Neuronal stem cell (in vitro differentiated cells): ENCODE data around the gene SERPINA6.
A peak's percentile ranks its signal among the peaks of the same experiment; 100 is the strongest.

Experiments
- DNase-seq: peaks from one replicate; pipeline ENCODE4 v3.0.0-alpha.2; 2013; ENCODE audit warnings: low spot score
- H2AFZ ChIP-seq: one replicate; pipeline ENCODE4 v1.6.1; 2013; ENCODE audit warnings: mild to moderate bottlenecking, low read length, inconsistent platforms
- H2AK5ac ChIP-seq: 2 replicates; pipeline ENCODE4 v1.6.1; 2013; ENCODE audit warnings: low read depth, mild to moderate bottlenecking, inconsistent platforms, low read length, moderate library complexity, mixed read lengths
- H2BK120ac ChIP-seq: 2 replicates; pipeline ENCODE4 v1.6.1; 2013; ENCODE audit warnings: low read depth, mild to moderate bottlenecking, inconsistent platforms, low read length, moderate library complexity, mixed read lengths
- H2BK12ac ChIP-seq: one replicate; pipeline ENCODE4 v1.6.1; 2013; ENCODE audit warnings: low read length, inconsistent platforms
- H2BK15ac ChIP-seq: 2 replicates; pipeline ENCODE4 v1.6.1; 2013; ENCODE audit warnings: mild to moderate bottlenecking, low read length, inconsistent platforms, mixed read lengths
- H2BK5ac ChIP-seq: one replicate; pipeline ENCODE4 v1.6.1; 2013; ENCODE audit warnings: inconsistent platforms, mild to moderate bottlenecking, low read length, moderate library complexity
- H3K14ac ChIP-seq: one replicate; pipeline ENCODE4 v1.6.1; 2013; ENCODE audit warnings: low read length, inconsistent platforms
- H3K18ac ChIP-seq: 2 replicates; pipeline ENCODE4 v1.6.1; 2013; ENCODE audit warnings: low read length, inconsistent platforms
- H3K23ac ChIP-seq: 2 replicates; pipeline ENCODE4 v1.6.1; 2013; ENCODE audit warnings: low read depth, mild to moderate bottlenecking, mixed read lengths, low read length, inconsistent platforms; ENCODE audit not compliant: poor library complexity
- H3K27ac ChIP-seq: replicated peaks from 3 replicates; pipeline ENCODE4 v1.5.1; 2013; ENCODE audit warnings: low read length, inconsistent platforms
- H3K27me3 ChIP-seq, 3 experiments: 2 replicates each; pipeline ENCODE4 v1.6.1; 2013; ENCODE audit warnings: low read length in 3 of 3, mild to moderate bottlenecking in 2 of 3, inconsistent platforms in 1 of 3, low read depth in 1 of 3, mixed read lengths in 1 of 3, moderate library complexity in 1 of 3; ENCODE audit not compliant: control insufficient read depth in 3 of 3, insufficient read depth in 3 of 3
- H3K36me3 ChIP-seq, 2 donors: replicated peaks in 1 of 2; 2 replicates each; pipeline ENCODE4 v1.6.1; 2013; ENCODE audit warnings: low read length in 2 of 2; ENCODE audit not compliant: control insufficient read depth in 2 of 2, insufficient read depth in 2 of 2
- H3K4ac ChIP-seq: 2 replicates; pipeline ENCODE4 v1.6.1; 2013; ENCODE audit warnings: inconsistent platforms, mild to moderate bottlenecking, low read length, moderate library complexity
- H3K4me1 ChIP-seq, 2 donors: 1 replicate in 1 of 2; 2 replicates in 1 of 2; pipeline ENCODE4 v1.6.1; 2013; ENCODE audit warnings: low read length in 2 of 2, low read depth in 1 of 2; ENCODE audit not compliant: control insufficient read depth in 2 of 2, insufficient read depth in 1 of 2
- H3K4me2 ChIP-seq: one replicate; pipeline ENCODE4 v1.6.1; 2013; ENCODE audit warnings: mild to moderate bottlenecking, low read length, inconsistent platforms; ENCODE audit not compliant: insufficient read depth, poor library complexity, severe bottlenecking
- H3K4me3 ChIP-seq, 2 donors: 2 replicates each; pipeline ENCODE4 v1.5.1; 2013; ENCODE audit warnings: low read length in 2 of 2, mild to moderate bottlenecking in 2 of 2, inconsistent platforms in 1 of 2, moderate library complexity in 1 of 2
- H3K79me1 ChIP-seq: one replicate; pipeline ENCODE4 v1.6.1; 2013; ENCODE audit warnings: low read depth, mild to moderate bottlenecking, inconsistent platforms, low read length, moderate library complexity
- H3K9ac ChIP-seq: one replicate; pipeline ENCODE4 v1.6.1; 2013; ENCODE audit warnings: mild to moderate bottlenecking, low read depth, low read length, inconsistent platforms; ENCODE audit not compliant: poor library complexity
- H3K9me3 ChIP-seq, 2 donors: replicated peaks in 1 of 2; 2 replicates each; pipeline versions ENCODE3 to v1.6.1; 2013; ENCODE audit warnings: low read length in 2 of 2, mild to moderate bottlenecking in 2 of 2, inconsistent platforms in 1 of 2, low read depth in 1 of 2, mixed read lengths in 1 of 2, moderate library complexity in 1 of 2; ENCODE audit not compliant: control insufficient read depth in 2 of 2, insufficient read depth in 1 of 2
- H4K8ac ChIP-seq: one replicate; pipeline ENCODE4 v1.6.1; 2013; ENCODE audit warnings: low read depth, mild to moderate bottlenecking, inconsistent platforms, low read length, moderate library complexity
- H4K91ac ChIP-seq: one replicate; pipeline ENCODE4 v1.6.1; 2013; ENCODE audit warnings: low read length, low read depth, mild to moderate bottlenecking, inconsistent platforms; ENCODE audit not compliant: poor library complexity
- WGBS, 2 donors: extraction: QIAGEN DNeasy Blood & Tissue Kit; methylation state at CpG; one replicate each; pipeline ENCODE4 v1.1.7; 2013; ENCODE audit warnings: missing lambda C conversion rate in 2 of 2, mixed read lengths in 1 of 2; ENCODE audit not compliant: insufficient read length in 2 of 2, insufficient replicate concordance in 1 of 2; ENCODE audit errors: extremely low coverage in 2 of 2; 5-methylcytosine and 5-hydroxymethylcytosine counted together

SERPINA6 gene

GRCh38 chr14:94305620-94306019 lies 17.5 kb downstream of the SERPINA6 start:
- H3K14ac ChIP-seq: no peak overlapping the region
- H3K79me1 ChIP-seq: no peaks in the 10 kb centered on the region
- no peak overlapping the region for H2BK12ac ChIP-seq
- H3K4me3 ChIP-seq: no peak overlapping the region
- H3K18ac ChIP-seq: no peak overlapping the region
- no peak overlapping the region for H2BK5ac ChIP-seq
- WGBS, 2 donors: no CpG with 5 or more reads among the region's 2 CpGs
- H3K23ac ChIP-seq: no peak overlapping the region
- H4K8ac ChIP-seq: no peak overlapping the region
- H3K27ac ChIP-seq: no peak overlapping the region
- H3K4ac ChIP-seq: no peak overlapping the region
- H2AK5ac ChIP-seq: no peak overlapping the region
- no peaks in the 10 kb centered on the region for H3K27me3 ChIP-seq
- H2BK15ac ChIP-seq: no peak overlapping the region
- H2BK120ac ChIP-seq: no peak overlapping the region
- no peak overlapping the region for H3K9ac ChIP-seq
- H3K9me3 ChIP-seq: peaks cover 0 to 9% of the 10 kb centered on the region in 2 donors
- H3K4me2 ChIP-seq: no peak overlapping the region
- no peak overlapping the region for H2AFZ ChIP-seq
- no peaks in the 10 kb centered on the region for H3K36me3 ChIP-seq
- peaks cover 0 to 5% of the 10 kb centered on the region in 2 donors for H3K4me1 ChIP-seq
- DNase-seq: no peak
- no peak overlapping the region for H4K91ac ChIP-seq

DNA sequence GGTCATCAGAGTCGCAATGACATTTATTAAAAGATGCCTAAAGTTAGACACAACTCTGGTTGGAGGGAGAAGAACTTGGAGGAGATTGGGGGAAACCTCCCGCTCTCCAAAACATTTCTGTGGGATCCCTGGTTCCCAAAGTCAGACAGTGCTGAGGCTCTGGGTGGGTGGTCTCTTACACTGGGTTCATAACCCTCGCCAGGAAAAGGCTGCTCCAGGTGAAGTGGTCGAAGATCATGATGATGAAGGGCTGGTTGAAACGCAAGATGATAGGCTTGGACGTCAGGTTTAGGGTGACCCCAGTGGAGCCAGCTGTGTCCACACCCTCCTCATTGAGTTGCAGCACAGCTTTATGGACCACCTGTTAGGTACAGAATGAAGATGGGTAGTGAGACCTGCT lies 18.9 kb downstream of the SERPINA6 start:
- H3K23ac ChIP-seq: no peak overlapping the region
- no peak overlapping the region for H2BK12ac ChIP-seq

GRCh38 chr14:94303111-94303510 lies 20.0 kb downstream of the SERPINA6 start:
- H3K23ac ChIP-seq: no peak overlapping the region
- H3K9ac ChIP-seq: no peak overlapping the region
- H3K4me2 ChIP-seq: no peak overlapping the region
- peaks cover 0 to 5% of the 10 kb centered on the region in 2 donors for H3K4me1 ChIP-seq
- no peak overlapping the region for H4K8ac ChIP-seq
- no peak overlapping the region for H2AFZ ChIP-seq
- H2AK5ac ChIP-seq: no peak overlapping the region
- no peak overlapping the region for H2BK15ac ChIP-seq
- no peak overlapping the region for H2BK120ac ChIP-seq
- peaks cover 0 to 7% of the 10 kb centered on the region in 2 donors for H3K9me3 ChIP-seq
- no peak for DNase-seq
- no peaks in the 10 kb centered on the region for H3K79me1 ChIP-seq
- H2BK5ac ChIP-seq: no peak overlapping the region
- H3K27ac ChIP-seq: no peak overlapping the region
- H3K4ac ChIP-seq: no peak overlapping the region
- no peak overlapping the region for H3K18ac ChIP-seq
- no peak overlapping the region for H2BK12ac ChIP-seq
- no peak overlapping the region for H3K4me3 ChIP-seq
- no peak overlapping the region for H4K91ac ChIP-seq
- H3K27me3 ChIP-seq: no peaks in the 10 kb centered on the region
- WGBS, 2 donors: no CpG with 5 or more reads among the region's 7 CpGs
- no peaks in the 10 kb centered on the region for H3K36me3 ChIP-seq
- no peak overlapping the region for H3K14ac ChIP-seq

More for the DNA sequence above, 18.9 kb downstream of the SERPINA6 start:
- no peaks in the 10 kb centered on the region for H3K27me3 ChIP-seq
- H2BK15ac ChIP-seq: no peak overlapping the region
- no peak overlapping the region for H3K18ac ChIP-seq
- H3K4ac ChIP-seq: no peak overlapping the region
- no peak overlapping the region for H3K4me3 ChIP-seq
- H3K36me3 ChIP-seq: no peaks in the 10 kb centered on the region
- DNase-seq: no peak
- no peak overlapping the region for H3K9ac ChIP-seq
- no peak overlapping the region for H3K27ac ChIP-seq
- H3K9me3 ChIP-seq: peaks cover 0 to 7% of the 10 kb centered on the region in 2 donors
- no peak overlapping the region for H2BK5ac ChIP-seq
- H3K79me1 ChIP-seq: no peaks in the 10 kb centered on the region
- no peak overlapping the region for H2AFZ ChIP-seq
- no peak overlapping the region for H2AK5ac ChIP-seq
- H4K91ac ChIP-seq: no peak overlapping the region
- peaks cover 0 to 5% of the 10 kb centered on the region in 2 donors for H3K4me1 ChIP-seq
- no peak overlapping the region for H3K4me2 ChIP-seq
- no peak overlapping the region for H3K14ac ChIP-seq
- no peak overlapping the region for H4K8ac ChIP-seq
- H2BK120ac ChIP-seq: no peak overlapping the region
- no CpG with 5 or more reads among the region's 6 CpGs for WGBS, 2 donors

DNA sequence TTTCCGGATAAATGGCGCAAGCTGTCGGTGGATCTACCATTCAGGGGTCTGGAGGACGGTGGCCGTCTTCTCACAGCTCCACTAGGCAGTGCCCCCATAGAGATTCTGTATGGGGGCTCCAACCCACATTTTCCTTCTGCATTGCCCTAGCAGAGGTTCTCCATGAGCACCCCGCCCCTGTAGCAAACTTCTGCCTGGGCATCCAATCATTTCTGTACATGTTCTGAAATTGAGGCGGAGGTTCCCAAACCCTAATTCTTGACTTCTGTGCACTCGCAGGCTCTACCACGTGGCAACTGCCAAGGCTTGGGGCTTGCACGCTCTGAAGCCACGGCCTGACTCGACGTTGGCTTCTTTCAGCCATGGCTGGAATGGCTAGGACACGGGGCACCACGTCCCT lies 25.0 kb downstream of the SERPINA6 start:
- DNase-seq: no peak
- no peak overlapping the region for H4K8ac ChIP-seq
- no peak overlapping the region for H3K4me3 ChIP-seq
- H2BK120ac ChIP-seq: no peak overlapping the region
- no peak overlapping the region for H3K9ac ChIP-seq
- no peak overlapping the region for H2BK5ac ChIP-seq
- no peak overlapping the region for H3K4me2 ChIP-seq
- H3K27ac ChIP-seq: no peak overlapping the region
- peak overlapping the region; percentile 82 for H3K18ac ChIP-seq
- no peak overlapping the region for H2AFZ ChIP-seq
- no peak overlapping the region for H3K23ac ChIP-seq
- H3K27me3 ChIP-seq: no peaks in the 10 kb centered on the region
- no peak overlapping the region for H2AK5ac ChIP-seq
- no peak overlapping the region for H2BK12ac ChIP-seq
- no peaks in the 10 kb centered on the region for H3K4me1 ChIP-seq
- no peak overlapping the region for H4K91ac ChIP-seq
- H3K4ac ChIP-seq: no peak overlapping the region
- no peaks in the 10 kb centered on the region for H3K36me3 ChIP-seq
- H3K14ac ChIP-seq: no peak overlapping the region
- no peak overlapping the region for H2BK15ac ChIP-seq
- no CpG with 5 or more reads among the region's 15 CpGs for WGBS, 2 donors
- H3K79me1 ChIP-seq: no peaks in the 10 kb centered on the region
- no peaks in the 10 kb centered on the region for H3K9me3 ChIP-seq
